ENCODE results near the gene MAGEA2. TPM values are rescaled to one million over a fixed set of nuclear protein-coding genes. Genes with fewer than 3 reads are reported as not detected.
"Not testable (repeated sequence)": the region's sequence is repeated elsewhere in the genome, so short reads cannot be mapped to it uniquely, and the experiment has no call there.

MAGEA2 gene
- not detected for polyA plus RNA-seq

GRCh38 chrX:152753686-152754650 lies at the start of gene MAGEA2:
TSS of gene MAGEA2 (minus strand) at chrX:152753842. CDS start at chrX:152751363, 2,479 bp downstream.
- H3K27ac ChIP-seq (ENCODE audit: low read depth, low read length) = not testable (repeated sequence)
- WGBS, 3 donors = no CpG with 5 or more reads among the region's 35 CpGs

GRCh38 chrX:152798945-152799344 lies 45.3 kb upstream of the MAGEA2 start:
- H3K27ac ChIP-seq (ENCODE audit: low read depth, low read length) = no peak overlapping the region
- WGBS, 3 donors = 64 to 77% (median 69%) methylated on average over 1 of the region's 1 CpG

DNA sequence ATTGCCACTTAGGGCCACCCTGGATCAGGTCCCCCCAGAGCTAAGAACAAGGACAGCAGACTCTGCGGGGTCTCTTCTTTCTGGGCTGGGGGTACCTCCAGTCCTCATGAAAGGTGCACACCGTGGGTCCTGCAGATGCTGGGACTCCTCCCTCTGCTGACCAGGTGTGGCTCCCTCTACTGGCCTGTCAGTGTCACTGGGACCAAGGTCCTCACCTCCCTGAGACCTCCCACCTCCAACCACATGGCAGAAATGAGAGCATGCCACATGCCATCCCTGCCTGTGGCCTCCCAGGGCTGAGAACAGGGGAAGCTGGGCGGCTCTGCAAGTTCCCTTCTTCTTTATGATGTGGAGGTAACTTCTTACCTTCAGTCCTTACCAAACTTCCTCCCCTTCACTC lies 33.4 kb upstream of the MAGEA2 start:
- no CpG with 5 or more reads among the region's 3 CpGs for WGBS, 3 donors
- not testable (repeated sequence) for H3K27ac ChIP-seq (ENCODE audit: low read depth, low read length)

- WGBS, 3 donors = 86% methylated on average over 3 of the region's 29 CpGs; no CpG with 5 or more reads in 2 of the 3 donors
- H3K27ac ChIP-seq (ENCODE audit: low read depth, low read length) = not testable (repeated sequence)
Observed at GRCh38 chrX:152769549-152770289, 16.1 kb upstream of the MAGEA2 start, which contains the start of gene MAGEA6. TSS of gene MAGEA6 (minus strand) at chrX:152769689. CDS start at chrX:152767650, 2,039 bp downstream.

- H3K27ac ChIP-seq (ENCODE audit: low read depth, low read length) = not testable (repeated sequence)
- WGBS, 3 donors = 71 to 84% (median 83%) methylated on average over 8 to 9 of the region's 9 CpGs
Observed at GRCh38 chrX:152766562-152766961, 12.9 kb upstream of the MAGEA2 start.

DNA sequence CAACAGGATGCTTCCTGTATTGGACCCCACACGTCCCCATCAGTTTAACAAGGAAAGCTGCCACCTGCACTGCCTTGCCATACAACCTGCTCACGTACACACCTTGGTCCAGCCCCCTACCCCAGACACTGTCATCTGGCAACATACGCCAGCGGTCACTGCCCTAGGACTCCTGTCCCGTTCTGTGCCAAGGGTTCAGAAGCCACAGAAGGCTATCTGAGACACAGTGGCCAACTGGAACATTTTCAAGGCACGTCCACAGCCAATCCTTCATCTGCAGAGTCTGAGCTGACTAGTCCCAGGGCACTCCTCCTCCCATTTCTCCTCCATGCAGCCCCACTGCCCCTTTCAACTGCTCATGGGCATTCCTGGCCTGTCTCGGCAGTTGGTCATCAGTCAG lies 7.9 kb upstream of the MAGEA2 start:
- WGBS, 3 donors = 56 to 88% (median 75%) methylated on average over 2 to 3 of the region's 7 CpGs

GRCh38 chrX:152759544-152759943 lies 5.9 kb upstream of the MAGEA2 start:
- 59 to 80% methylated on average over 3 of the region's 7 CpGs; no CpG with 5 or more reads in 1 of the 3 donors for WGBS, 3 donors

More for the DNA sequence above, 7.9 kb upstream of the MAGEA2 start:
- H3K27ac ChIP-seq (ENCODE audit: low read depth, low read length) = not testable (repeated sequence)

DNA sequence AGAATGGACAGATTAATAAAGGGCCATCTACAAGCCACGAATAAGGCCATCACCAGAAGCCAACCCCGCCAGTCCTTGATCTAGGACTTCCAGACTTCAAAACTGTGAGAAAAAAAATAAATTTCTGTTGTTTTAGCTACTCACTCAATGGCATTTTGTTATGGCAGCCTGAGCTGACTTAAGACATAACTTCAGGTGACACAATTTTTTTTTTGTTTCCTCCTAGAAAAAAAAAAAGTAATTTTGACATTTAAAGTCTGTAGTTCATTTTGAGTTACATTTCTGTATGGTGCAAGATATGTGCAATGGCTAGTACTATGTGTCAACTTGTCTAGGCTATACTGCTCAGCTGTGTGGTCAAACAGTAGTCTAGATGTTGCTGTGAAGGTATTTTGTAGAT lies 5.3 kb upstream of the MAGEA2 start, which contains the start of gene CSAG3:
Gene CSAG3, plus strand, starts transcription at position 301 of the 400 bp plus-strand sequence.
- no CpG with 5 or more reads among the region's 2 CpGs for WGBS, 3 donors

More at GRCh38 chrX:152759544-152759943, 5.9 kb upstream of the MAGEA2 start:
- not testable (repeated sequence) for H3K27ac ChIP-seq (ENCODE audit: low read depth, low read length)

DNA sequence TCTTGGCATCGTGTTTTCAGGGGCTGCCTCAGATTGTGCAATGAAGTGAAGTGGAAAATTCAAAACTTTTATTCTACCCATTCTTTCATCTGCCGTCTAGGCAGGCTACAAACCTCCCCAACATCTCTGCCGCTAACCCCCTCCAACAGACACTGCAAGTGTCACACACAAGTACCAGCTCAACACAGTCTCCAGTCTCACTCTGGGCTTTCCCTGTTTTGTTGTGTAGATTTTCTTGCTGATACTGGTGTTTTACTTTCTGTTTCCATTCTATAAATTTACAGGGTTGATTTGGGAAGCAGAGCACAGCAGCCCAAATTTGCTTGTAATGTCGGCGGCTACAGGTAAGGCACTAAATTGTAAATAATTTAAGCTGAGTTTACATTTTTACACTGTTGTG lies 1.2 kb upstream of the MAGEA2 start:
- H3K27ac ChIP-seq (ENCODE audit: low read depth, low read length) = not testable (repeated sequence)
- no CpG with 5 or more reads among the region's 5 CpGs for WGBS, 3 donors

More for the DNA sequence above, 5.3 kb upstream of the MAGEA2 start, which contains the start of gene CSAG3:
- not testable (repeated sequence) for H3K27ac ChIP-seq (ENCODE audit: low read depth, low read length)

DNA sequence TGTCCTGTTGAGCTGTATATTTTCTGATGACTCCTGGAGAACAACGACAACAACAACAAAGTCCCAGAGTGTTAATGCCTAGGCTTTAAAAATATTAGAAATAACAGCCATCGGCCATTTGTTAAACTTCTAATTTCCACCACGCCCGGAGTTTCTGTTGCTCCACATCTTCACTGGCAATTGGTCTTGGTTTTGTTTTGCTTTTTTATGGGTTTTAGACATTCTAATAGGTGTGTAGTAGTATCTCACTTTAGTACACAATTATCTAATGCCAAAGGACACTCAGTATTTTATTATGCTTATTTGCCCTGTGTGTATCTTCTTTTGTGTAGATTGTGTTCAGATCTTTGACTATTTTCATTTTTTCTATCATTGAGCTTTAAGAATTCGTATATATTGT lies 15.1 kb downstream of the MAGEA2 start:
- 78 to 90% (median 81%) methylated on average over 5 of the region's 5 CpGs for WGBS, 3 donors
- H3K27ac ChIP-seq (ENCODE audit: low read depth, low read length) = no peak overlapping the region

DNA sequence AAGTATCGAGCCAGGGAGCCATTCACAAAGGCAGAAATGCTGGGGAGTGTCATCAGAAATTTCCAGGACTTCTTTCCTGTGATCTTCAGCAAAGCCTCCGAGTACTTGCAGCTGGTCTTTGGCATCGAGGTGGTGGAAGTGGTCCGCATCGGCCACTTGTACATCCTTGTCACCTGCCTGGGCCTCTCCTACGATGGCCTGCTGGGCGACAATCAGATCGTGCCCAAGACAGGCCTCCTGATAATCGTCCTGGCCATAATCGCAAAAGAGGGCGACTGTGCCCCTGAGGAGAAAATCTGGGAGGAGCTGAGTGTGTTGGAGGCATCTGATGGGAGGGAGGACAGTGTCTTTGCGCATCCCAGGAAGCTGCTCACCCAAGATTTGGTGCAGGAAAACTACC lies 17.1 kb downstream of the MAGEA2 start:
- 80 to 87% (median 83%) methylated on average over 11 to 12 of the region's 12 CpGs for WGBS, 3 donors
- H3K27ac ChIP-seq (ENCODE audit: low read depth, low read length) = not testable (repeated sequence)

DNA sequence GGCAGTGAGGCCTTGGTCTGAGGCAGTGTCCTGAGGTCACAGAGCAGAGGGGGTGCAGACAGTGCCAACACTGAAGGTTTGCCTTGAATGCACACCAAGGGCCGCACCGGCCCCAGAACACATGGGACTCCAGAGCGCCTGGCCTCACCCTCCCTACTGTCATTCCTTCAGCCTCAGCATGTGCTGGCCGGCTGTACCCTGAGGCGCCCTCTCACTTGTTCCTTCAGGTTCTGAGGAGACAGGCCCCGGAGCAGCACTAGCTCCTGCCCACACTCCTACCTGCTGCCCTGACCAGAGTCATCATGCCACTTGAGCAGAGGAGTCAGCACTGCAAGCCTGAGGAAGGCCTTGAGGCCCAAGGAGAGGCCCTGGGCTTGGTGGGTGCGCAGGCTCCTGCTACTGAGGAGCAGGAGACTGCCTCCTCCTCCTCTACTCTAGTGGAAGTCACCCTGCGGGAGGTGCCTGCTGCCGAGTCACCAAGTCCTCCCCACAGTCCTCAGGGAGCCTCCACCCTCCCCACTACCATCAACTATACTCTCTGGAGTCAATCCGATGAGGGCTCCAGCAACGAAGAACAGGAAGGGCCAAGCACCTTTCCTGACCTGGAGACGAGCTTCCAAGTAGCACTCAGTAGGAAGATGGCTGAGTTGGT lies 17.7 kb downstream of the MAGEA2 start:
- H3K27ac ChIP-seq (ENCODE audit: low read depth, low read length) = no peak overlapping the region
- WGBS, 3 donors = 81 to 93% (median 90%) methylated on average over 6 to 12 of the region's 12 CpGs

- 62 to 85% (median 65%) methylated on average over 2 of the region's 2 CpGs for WGBS, 3 donors
- H3K27ac ChIP-seq (ENCODE audit: low read depth, low read length) = no peak overlapping the region
Observed at GRCh38 chrX:152735101-152735500, 18.5 kb downstream of the MAGEA2 start.

GRCh38 chrX:152734143-152734858 lies 19.3 kb downstream of the MAGEA2 start:
- not testable (repeated sequence) for H3K27ac ChIP-seq (ENCODE audit: low read depth, low read length)
- 86 to 96% (median 93%) methylated on average over 10 to 22 of the region's 22 CpGs for WGBS, 3 donors

- 87 to 96% (median 95%) methylated on average over 17 to 18 of the region's 21 CpGs for WGBS, 3 donors
- no peak within 1 kb of the TSS for H3K27ac ChIP-seq (ENCODE audit: low read depth, low read length)
Observed at GRCh38 chrX:152733261-152733975, 20.2 kb downstream of the MAGEA2 start, which contains the start of the genes CSAG1 and MAGEA12. TSS of gene CSAG1 (minus strand) at chrX:152733721. CDS start at chrX:152732460, 1,261 bp downstream. TSS of gene MAGEA12 (plus strand) at chrX:152733757. CDS start at chrX:152736162, 2,405 bp downstream.

DNA sequence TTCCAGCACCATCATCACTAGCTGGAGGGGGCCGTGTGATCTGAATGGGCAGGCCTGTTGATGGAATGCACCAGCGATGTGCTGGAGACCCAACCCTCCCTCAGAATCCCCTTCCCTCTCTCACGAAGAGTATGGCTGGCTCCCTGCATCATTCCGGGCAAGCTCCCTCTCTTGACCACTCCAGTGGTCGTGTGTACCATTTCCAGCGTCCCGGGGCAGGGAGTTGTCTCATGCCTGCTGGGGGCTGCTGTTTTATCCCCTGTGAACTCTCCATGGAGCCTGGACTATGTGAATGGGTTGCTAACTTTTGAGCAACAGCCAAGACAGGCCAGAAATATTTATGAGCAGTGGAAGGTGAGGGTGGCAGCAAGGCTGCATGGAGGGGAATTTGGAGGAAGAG lies 28.2 kb downstream of the MAGEA2 start:
- WGBS, 3 donors = 67 to 77% (median 77%) methylated on average over 4 to 7 of the region's 7 CpGs
- no peak overlapping the region for H3K27ac ChIP-seq (ENCODE audit: low read depth, low read length)

All from adipose tissue (tissue), 3 donors.